GM13977 (cell line): ENCODE results near the gene TMEM139.

Experiments
- DNase-seq: peaks from one replicate; pipeline ENCODE4 v3.0.0; 2012; ENCODE audit warnings: low spot score
- in situ Hi-C: fragments of 300-500 bp; cut with MboI; formaldehyde crosslinking; loops from one replicate; pipeline ENCODE4 v1.12.0; 2022; ENCODE audit warnings: low sequenced_read_pairs, low pct_unique_long_range_greater_than_20kb, mixed read lengths, inconsistent platforms; ENCODE audit not compliant: unreplicated experiment
- TF ChIP-seq, protein P1 (sequence below): IDR thresholded peaks from 2 replicates; pipeline ENCODE4 v1.5.1; 2012; ENCODE audit warnings: mild to moderate bottlenecking, control low read depth; ENCODE audit not compliant: insufficient read depth; ENCODE audit errors: extremely low read depth, missing control alignments

The TMEM139 gene

DNA sequence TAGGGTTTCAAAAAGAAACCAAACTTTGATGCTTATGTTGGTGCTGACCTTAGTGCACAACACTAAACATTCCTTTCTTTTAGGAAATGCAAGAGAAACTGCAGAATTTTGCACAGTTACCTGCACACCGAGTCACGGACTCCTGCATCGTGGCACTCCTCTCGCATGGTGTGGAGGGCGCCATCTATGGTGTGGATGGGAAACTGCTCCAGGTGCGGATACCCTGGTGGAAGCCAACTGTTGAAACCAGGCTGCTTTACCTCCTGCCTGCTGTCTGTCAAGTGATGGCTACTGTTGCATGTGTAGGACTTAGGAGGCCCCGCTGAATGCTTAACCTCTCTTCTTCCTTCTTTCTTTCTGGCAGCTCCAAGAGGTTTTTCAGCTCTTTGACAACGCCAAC, 15.1 kb downstream of the TMEM139 start:
- TF ChIP-seq, protein P1, sequence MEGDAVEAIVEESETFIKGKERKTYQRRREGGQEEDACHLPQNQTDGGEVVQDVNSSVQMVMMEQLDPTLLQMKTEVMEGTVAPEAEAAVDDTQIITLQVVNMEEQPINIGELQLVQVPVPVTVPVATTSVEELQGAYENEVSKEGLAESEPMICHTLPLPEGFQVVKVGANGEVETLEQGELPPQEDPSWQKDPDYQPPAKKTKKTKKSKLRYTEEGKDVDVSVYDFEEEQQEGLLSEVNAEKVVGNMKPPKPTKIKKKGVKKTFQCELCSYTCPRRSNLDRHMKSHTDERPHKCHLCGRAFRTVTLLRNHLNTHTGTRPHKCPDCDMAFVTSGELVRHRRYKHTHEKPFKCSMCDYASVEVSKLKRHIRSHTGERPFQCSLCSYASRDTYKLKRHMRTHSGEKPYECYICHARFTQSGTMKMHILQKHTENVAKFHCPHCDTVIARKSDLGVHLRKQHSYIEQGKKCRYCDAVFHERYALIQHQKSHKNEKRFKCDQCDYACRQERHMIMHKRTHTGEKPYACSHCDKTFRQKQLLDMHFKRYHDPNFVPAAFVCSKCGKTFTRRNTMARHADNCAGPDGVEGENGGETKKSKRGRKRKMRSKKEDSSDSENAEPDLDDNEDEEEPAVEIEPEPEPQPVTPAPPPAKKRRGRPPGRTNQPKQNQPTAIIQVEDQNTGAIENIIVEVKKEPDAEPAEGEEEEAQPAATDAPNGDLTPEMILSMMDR: peak; percentile 72

DNA sequence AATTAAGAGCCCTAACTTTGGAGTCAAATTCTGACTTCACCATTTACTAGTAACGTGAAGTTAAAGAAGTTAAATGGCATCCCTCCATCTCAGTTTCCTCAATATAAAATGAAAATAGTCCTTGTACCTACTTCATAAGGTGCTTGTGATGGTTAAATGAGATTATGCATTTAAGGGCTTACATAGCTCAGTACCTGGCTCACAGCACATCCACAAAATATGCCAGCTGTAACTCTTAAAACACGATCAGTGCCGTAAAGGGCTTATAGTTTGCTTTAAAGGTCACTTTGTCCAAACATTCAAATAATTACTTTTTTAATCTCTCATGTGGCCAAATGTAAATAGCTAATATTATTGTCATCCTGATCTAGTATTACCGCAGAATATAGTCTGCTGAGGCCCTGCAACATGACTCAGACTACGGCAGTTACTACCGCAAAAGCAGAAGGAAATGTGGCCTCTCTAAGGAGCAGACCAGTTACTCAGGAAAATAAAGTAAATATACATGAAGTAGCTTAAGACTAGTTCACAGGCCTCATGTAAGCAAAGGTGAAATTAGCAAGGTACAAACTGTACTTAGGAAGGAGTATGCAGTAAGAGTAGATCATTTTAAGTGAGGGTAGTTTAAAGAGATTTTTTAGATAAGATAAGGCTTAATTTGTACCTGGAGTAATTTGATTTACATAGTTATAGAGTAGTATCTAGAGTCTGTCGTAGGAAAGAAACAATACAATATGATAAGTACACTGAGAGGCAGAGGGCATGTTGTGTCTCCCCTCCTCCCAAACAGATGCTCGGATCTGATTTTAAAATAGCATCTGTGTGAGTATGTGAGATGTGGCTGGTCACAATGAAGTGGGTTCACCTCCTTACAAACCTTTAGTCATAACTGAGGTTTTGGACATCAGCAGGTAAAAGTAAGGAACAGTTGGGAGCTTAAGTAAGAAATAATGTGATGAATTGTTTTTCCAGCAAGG, 16.5 kb downstream of the TMEM139 start:
- in situ Hi-C loops: loop anchor here (10.0 kb wide), 1 partner anchor 46 kb away; no protein-coding TSS in a partner anchor
- no peak for DNase-seq

More for the DNA sequence above, 15.1 kb downstream of the TMEM139 start:
- DNase-seq: no peak
- in situ Hi-C loops: loop anchor here (10.0 kb wide), 1 partner anchor 45 kb away; no protein-coding TSS in a partner anchor

DNA sequence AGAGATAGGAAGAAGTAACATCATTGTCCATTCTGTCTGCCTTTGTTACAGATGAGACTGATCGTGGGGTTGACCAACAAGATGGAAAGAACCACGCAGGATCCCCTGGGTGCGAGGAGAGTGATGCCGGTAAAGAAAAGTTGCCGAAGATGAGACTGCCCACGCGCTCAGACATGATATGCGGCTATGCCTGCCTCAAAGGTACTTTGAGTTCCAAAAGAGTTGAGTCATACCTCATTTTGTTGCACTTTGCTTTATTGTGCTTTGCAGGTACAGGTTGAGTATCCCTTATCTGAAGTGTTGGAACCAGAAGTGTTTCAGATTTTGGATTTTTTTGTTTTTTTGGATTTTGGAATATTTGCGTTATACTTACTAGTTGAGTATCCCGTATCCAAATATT, 19.0 kb downstream of the TMEM139 start:
- TF ChIP-seq, protein P1: no peak
- DNase-seq: no peak
- in situ Hi-C loops: loop anchor here (10.0 kb wide), 1 partner anchor 49 kb away; no protein-coding TSS in a partner anchor

More for the DNA sequence above, 16.5 kb downstream of the TMEM139 start:
- TF ChIP-seq, protein P1: no peak

DNA sequence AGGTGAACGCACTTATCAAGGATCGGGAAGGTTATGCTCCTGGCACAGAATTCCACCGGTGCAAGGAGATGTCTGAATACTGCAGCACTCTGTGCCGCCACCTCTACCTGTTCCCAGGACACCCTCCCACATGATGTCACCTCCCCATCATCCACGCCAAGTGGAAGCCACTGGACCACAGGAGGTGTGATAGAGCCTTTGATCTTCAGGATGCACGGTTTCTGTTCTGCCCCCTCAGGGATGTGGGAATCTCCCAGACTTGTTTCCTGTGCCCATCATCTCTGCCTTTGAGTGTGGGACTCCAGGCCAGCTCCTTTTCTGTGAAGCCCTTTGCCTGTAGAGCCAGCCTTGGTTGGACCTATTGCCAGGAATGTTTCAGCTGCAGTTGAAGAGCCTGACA, 20.2 kb downstream of the TMEM139 start:
- TF ChIP-seq, protein P1: no peak
- no peak for DNase-seq
- in situ Hi-C loops: loop anchor here (10.0 kb wide), 1 partner anchor 50 kb away; no protein-coding TSS in a partner anchor

DNA sequence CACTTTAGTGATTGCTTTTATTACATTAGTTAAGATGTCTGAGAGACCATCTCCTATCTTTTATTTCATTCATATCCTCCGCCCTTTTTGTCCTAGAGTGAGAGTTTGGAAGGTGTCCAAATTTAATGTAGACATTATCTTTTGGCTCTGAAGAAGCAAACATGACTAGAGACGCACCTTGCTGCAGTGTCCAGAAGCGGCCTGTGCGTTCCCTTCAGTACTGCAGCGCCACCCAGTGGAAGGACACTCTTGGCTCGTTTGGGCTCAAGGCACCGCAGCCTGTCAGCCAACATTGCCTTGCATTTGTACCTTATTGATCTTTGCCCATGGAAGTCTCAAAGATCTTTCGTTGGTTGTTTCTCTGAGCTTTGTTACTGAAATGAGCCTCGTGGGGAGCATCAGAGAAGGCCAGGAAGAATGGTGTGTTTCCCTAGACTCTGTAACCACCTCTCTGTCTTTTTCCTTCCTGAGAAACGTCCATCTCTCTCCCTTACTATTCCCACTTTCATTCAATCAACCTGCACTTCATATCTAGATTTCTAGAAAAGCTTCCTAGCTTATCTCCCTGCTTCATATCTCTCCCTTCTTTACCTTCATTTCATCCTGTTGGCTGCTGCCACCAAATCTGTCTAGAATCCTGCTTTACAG, 20.8 kb downstream of the TMEM139 start:
- TF ChIP-seq, protein P1: peak; percentile 56
- in situ Hi-C loops: loop anchor here (10.0 kb wide), 1 partner anchor 51 kb away; no protein-coding TSS in a partner anchor
- DNase-seq: peak; percentile 40

DNA sequence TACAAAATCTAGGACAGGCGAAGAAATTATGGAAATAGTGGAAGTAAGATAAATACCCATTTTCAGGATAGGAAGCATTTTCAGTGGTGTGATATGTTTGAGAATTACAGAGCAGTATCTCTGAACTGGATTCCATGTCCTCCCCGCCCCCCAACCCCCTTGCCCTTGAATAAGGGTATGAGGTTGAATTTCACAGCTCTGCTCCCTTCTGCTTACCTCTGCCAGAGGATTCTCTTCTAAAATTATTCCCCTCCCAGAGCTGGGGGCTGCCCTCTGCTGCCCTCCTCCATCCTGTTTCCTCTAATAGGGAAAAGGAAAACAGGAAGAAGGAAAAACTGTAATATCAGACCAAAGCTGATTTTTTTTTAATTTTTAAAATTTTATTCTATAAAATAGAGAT, 23.9 kb downstream of the TMEM139 start:
- in situ Hi-C loops: loop anchor here (10.0 kb wide), 1 partner anchor 54 kb away; no protein-coding TSS in a partner anchor

More for the DNA sequence above, 23.9 kb downstream of the TMEM139 start:
- TF ChIP-seq, protein P1: no peak
- no peak for DNase-seq
